Upper lobe of left lung (tissue), 6 donors: ENCODE results near the gene SH3RF1. TPM values are rescaled to one million over a fixed set of nuclear protein-coding genes. Genes with fewer than 3 reads are reported as not detected.

Experiments used
- ATAC-seq, 2 donors: fragments of 200-7000 bp; cut with Tn5 transposase; one replicate each; pipeline ENCODE4 v1.9.1; 2022; ENCODE audit warnings: mild to moderate bottlenecking in 2 of 2, moderate library complexity in 2 of 2; ENCODE audit not compliant: low FRiP score in 2 of 2
- DNase-seq, 2 donors: peaks; one replicate each; pipeline ENCODE4 v3.0.0-alpha.2; 2019 to 2020
- H3K27ac ChIP-seq, 4 donors: fragments of 200-600 bp; sonication (generic); one replicate each; pipeline ENCODE4 v1.5.1; 2016 to 2019
- H3K27me3 ChIP-seq, 4 donors: fragments of 200-600 bp; sonication (generic); one replicate each; pipeline ENCODE4 v1.5.1; 2017 to 2019
- H3K36me3 ChIP-seq, 4 donors: fragments of 200-600 bp; sonication (generic); one replicate each; pipeline ENCODE4 v1.5.1; 2016 to 2019
- H3K4me1 ChIP-seq, 4 donors: fragments of 200-600 bp; sonication (generic); one replicate each; pipeline ENCODE4 v1.5.1; 2018 to 2019
- H3K4me3 ChIP-seq, 4 donors: fragments of 200-600 bp; sonication (generic); one replicate each; pipeline ENCODE4 v1.5.1; 2017 to 2019; ENCODE audit warnings: mild to moderate bottlenecking in 2 of 4, moderate library complexity in 1 of 4
- H3K9me3 ChIP-seq, 4 donors: fragments of 200-600 bp; sonication (generic); one replicate each; pipeline ENCODE4 v1.5.1; 2018 to 2019
- CTCF ChIP-seq, 6 experiments: fragments of 450-650 bp in 4 of 6; fragments of 200-600 bp in 2 of 6; sonication (generic) in 2 of 6; IDR thresholded peaks; one replicate each; pipeline ENCODE4 v1.5.1; 2016 to 2019; ENCODE audit warnings: antibody characterized with exemption in 6 of 6
- EP300 ChIP-seq, 4 donors: sonication (generic); formaldehyde crosslinking; IDR thresholded peaks; one replicate each; pipeline ENCODE4 v1.5.1; 2017; ENCODE audit warnings: antibody characterized with exemption in 4 of 4, control low read depth in 2 of 4
- POLR2A ChIP-seq, 4 donors: fragments of 450-650 bp; IDR thresholded peaks; one replicate each; pipeline ENCODE4 v1.5.1; 2016 to 2017; ENCODE audit warnings: antibody characterized with exemption in 4 of 4, mild to moderate bottlenecking in 2 of 4
- POLR2AphosphoS5 ChIP-seq, 2 donors: sonication (generic); formaldehyde crosslinking; IDR thresholded peaks; one replicate each; pipeline ENCODE4 v1.5.1; 2017; ENCODE audit warnings: antibody characterized with exemption in 2 of 2
- WGBS, 2 donors: methylation state at CpG; one replicate each; pipeline ENCODE4 v1.1.5; 2017 to 2018; 5-methylcytosine and 5-hydroxymethylcytosine counted together
- total RNA-seq, 6 donors: library from RNA; depleted of rRNA in 4 of 6; stranded (reverse); fragments of >200 nt in 4 of 6; gene quantifications; one replicate each; pipeline versions ENCODE4 v1.1.0 to v1.2.1, GENCODE V29; 2016 to 2021
- donor health status: DM: no; HTN: no; CAD: no; lungs with moderate emphysema.
- donor health status: DM: no; HTN: yes; CAD: no; lungs with severe emphysema.

SH3RF1 gene
- total RNA-seq, 6 donors from 2014 or later = 27.1 to 38.7 (median 34.3) TPM

- ATAC-seq = no peak
- no peak overlapping the region for H3K27ac ChIP-seq
Observed at GRCh38 chr4:169110633-169111032, 160.1 kb downstream of the SH3RF1 start.

GRCh38 chr4:169109035-169109675, 161.6 kb downstream of the SH3RF1 start:
- DNase-seq (no peak), ATAC-seq (no peak)
- 73 to 86% methylated on average over 2 of the region's 2 CpGs for WGBS, 2 donors
- H3K4me1 ChIP-seq = peaks cover 0 to 3% (median under 1%) of the 10 kb centered on the region in 4 donors
- no peak overlapping the region for H3K27ac ChIP-seq
- no peak for TF ChIP-seq EP300 (IDR thresholded peaks at IDR 0.05)
- TF ChIP-seq POLR2AphosphoS5 (IDR thresholded peaks at IDR 0.05) = no peak
- no peak for TF ChIP-seq POLR2A (IDR thresholded peaks at IDR 0.05)
- TF ChIP-seq CTCF (IDR thresholded peaks at IDR 0.05) = no peak
- H3K4me3 ChIP-seq = no peak overlapping the region
- H3K36me3 ChIP-seq = peaks cover 6 to 77% (median 20%) of the 10 kb centered on the region in 4 donors
- H3K9me3 ChIP-seq = no peaks in the 10 kb centered on the region
- no peaks in the 10 kb centered on the region for H3K27me3 ChIP-seq

More at GRCh38 chr4:169110633-169111032, 160.1 kb downstream of the SH3RF1 start:
- Histone ChIP-seq H3K4me3 (no peak overlapping the region), H3K27me3 (no peaks in the 10 kb centered on the region), H3K9me3 (no peaks in the 10 kb centered on the region), H3K4me1 (peaks cover 0 to 7% (median 0%) of the 10 kb centered on the region in 4 donors), H3K36me3 (peaks cover 8 to 75% (median 16%) of the 10 kb centered on the region in 4 donors)
- WGBS, 2 donors = 91 to 99% methylated on average over 4 of the region's 4 CpGs
- DNase-seq = no peak
- no peak for TF ChIP-seq CTCF (IDR thresholded peaks at IDR 0.05)
- TF ChIP-seq POLR2AphosphoS5 (IDR thresholded peaks at IDR 0.05) = no peak
- TF ChIP-seq EP300 (IDR thresholded peaks at IDR 0.05) = no peak
- TF ChIP-seq POLR2A (IDR thresholded peaks at IDR 0.05) = no peak

DNA sequence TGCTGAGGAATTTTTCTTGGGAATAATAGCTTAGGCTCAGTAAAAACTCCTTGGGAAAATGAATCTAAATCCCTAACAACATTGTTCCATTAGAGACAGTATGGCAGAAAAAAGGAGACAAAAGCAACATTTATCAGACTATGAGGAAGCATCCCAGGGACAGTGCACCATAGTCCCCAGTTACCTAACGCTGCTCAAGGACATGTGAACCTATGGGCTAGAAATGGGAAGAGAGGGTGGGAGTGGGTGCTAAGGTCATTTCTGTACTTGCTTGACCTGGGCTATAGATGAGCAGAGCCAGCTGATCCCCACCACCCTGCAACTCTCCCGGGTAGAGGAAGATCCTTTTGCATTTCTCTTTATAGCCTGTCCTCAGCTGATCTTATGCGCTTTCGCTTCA, 162.5 kb downstream of the SH3RF1 start:
- ATAC-seq (no peak), DNase-seq (no peak)
- Histone ChIP-seq H3K27ac (no peak overlapping the region), H3K27me3 (no peaks in the 10 kb centered on the region), H3K4me3 (no peak overlapping the region), H3K4me1 (peaks cover 0 to 5% (median 1%) of the 10 kb centered on the region in 4 donors), H3K9me3 (no peaks in the 10 kb centered on the region), H3K36me3 (peaks cover 6 to 79% (median 20%) of the 10 kb centered on the region in 4 donors)
- TF ChIP-seq POLR2AphosphoS5 (IDR thresholded peaks at IDR 0.05) (no peak), POLR2A (IDR thresholded peaks at IDR 0.05) (no peak), CTCF (IDR thresholded peaks at IDR 0.05) (no peak), EP300 (IDR thresholded peaks at IDR 0.05) (no peak)
- 96 to 98% methylated on average over 4 of the region's 4 CpGs for WGBS, 2 donors

DNA sequence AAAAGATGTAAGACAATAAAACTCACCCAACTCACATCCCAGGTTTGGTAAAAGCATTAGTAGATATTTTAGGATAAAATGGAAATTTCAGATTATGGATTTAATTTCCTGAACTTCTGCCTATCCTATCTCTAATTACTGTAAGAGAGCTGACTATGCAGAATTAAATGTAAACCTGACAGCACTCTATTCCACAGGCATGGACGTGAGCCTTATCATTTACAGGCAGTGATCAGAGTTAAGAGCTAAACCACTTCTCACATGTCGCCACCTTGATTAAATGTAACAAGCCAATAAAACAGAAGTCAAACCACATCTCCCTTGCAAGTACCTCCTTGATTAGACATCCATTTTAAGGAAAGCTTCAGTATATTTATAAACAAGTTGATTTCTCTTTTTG, 163.2 kb downstream of the SH3RF1 start:
- DNase-seq (no peak), ATAC-seq (no peak)
- Histone ChIP-seq H3K27me3 (no peaks in the 10 kb centered on the region), H3K4me3 (no peak overlapping the region), H3K36me3 (peaks cover 6 to 72% (median 18%) of the 10 kb centered on the region in 4 donors), H3K27ac (no peak overlapping the region), H3K9me3 (no peaks in the 10 kb centered on the region), H3K4me1 (peaks cover 0 to 5% (median 1%) of the 10 kb centered on the region in 4 donors)
- WGBS, 2 donors = 76 to 77% methylated on average over 2 of the region's 2 CpGs
- TF ChIP-seq POLR2A (IDR thresholded peaks at IDR 0.05) (no peak), POLR2AphosphoS5 (IDR thresholded peaks at IDR 0.05) (no peak), EP300 (IDR thresholded peaks at IDR 0.05) (no peak), CTCF (IDR thresholded peaks at IDR 0.05) (no peak)
